H9 (cell line): ENCODE results near the gene ATG13. TPM values are rescaled to one million over a fixed set of nuclear protein-coding genes. Genes with fewer than 3 reads are reported as not detected.

ENCODE experiments used
- DNase-seq: peaks from one replicate; pipeline ENCODE4 v3.0.0-alpha.2; 2017
- H2AFZ ChIP-seq: one replicate; pipeline ENCODE4 v1.6.1; 2013; ENCODE audit warnings: mild to moderate bottlenecking, low read length, control low read depth, moderate library complexity
- H2AK5ac ChIP-seq: 2 replicates; pipeline ENCODE4 v1.6.1; 2013; ENCODE audit warnings: low read length, control low read depth, mixed read lengths; ENCODE audit not compliant: insufficient read length
- H2BK120ac ChIP-seq: one replicate; pipeline ENCODE4 v1.6.1; 2013; ENCODE audit warnings: low read depth, mild to moderate bottlenecking, low read length, control low read depth, inconsistent platforms; ENCODE audit not compliant: poor library complexity, severe bottlenecking
- H2BK12ac ChIP-seq: 2 replicates; pipeline ENCODE4 v1.6.1; 2013; ENCODE audit warnings: low read length, control low read depth, mixed read lengths, low read depth; ENCODE audit not compliant: insufficient read length
- H2BK15ac ChIP-seq: 2 replicates; pipeline ENCODE4 v1.6.1; 2013; ENCODE audit warnings: low read depth, low read length, control low read depth
- H2BK20ac ChIP-seq: one replicate; pipeline ENCODE4 v1.6.1; 2013; ENCODE audit warnings: low read depth, mild to moderate bottlenecking, low read length, control low read depth, inconsistent platforms; ENCODE audit not compliant: poor library complexity, severe bottlenecking
- H2BK5ac ChIP-seq: 2 replicates; pipeline ENCODE4 v1.6.1; 2013; ENCODE audit warnings: low read length, control low read depth, mixed read lengths; ENCODE audit not compliant: insufficient read length
- H3K14ac ChIP-seq: 2 replicates; pipeline ENCODE4 v1.6.1; 2013; ENCODE audit warnings: low read length, control low read depth; ENCODE audit not compliant: insufficient read depth
- H3K18ac ChIP-seq: 2 replicates; pipeline ENCODE4 v1.6.1; 2013; ENCODE audit warnings: low read depth, mild to moderate bottlenecking, mixed read lengths, low read length, control low read depth; ENCODE audit not compliant: insufficient read length
- H3K23ac ChIP-seq: 2 replicates; pipeline ENCODE4 v1.6.1; 2013; ENCODE audit warnings: low read length, control low read depth, mixed read lengths, low read depth; ENCODE audit not compliant: insufficient read length
- H3K23me2 ChIP-seq: 2 replicates; pipeline ENCODE4 v1.6.1; 2013; ENCODE audit warnings: low read depth, mild to moderate bottlenecking, mixed read lengths, low read length, control low read depth; ENCODE audit not compliant: insufficient read length, poor library complexity, severe bottlenecking
- H3K27ac ChIP-seq: 2 replicates; pipeline ENCODE4 v1.5.1; 2013; ENCODE audit warnings: low read length, control low read depth, mixed read lengths, low read depth; ENCODE audit not compliant: insufficient read length
- H3K27me3 ChIP-seq: 2 replicates; pipeline ENCODE4 v1.6.1; 2013; ENCODE audit warnings: low read length, control low read depth, inconsistent platforms; ENCODE audit not compliant: insufficient read depth
- H3K4ac ChIP-seq: 2 replicates; pipeline ENCODE4 v1.6.1; 2013; ENCODE audit warnings: low read depth, mild to moderate bottlenecking, control low read depth, inconsistent platforms, low read length, moderate library complexity
- H3K4me1 ChIP-seq: 2 replicates; pipeline ENCODE4 v1.6.1; 2013; ENCODE audit warnings: low read length, control low read depth, inconsistent platforms; ENCODE audit not compliant: insufficient read depth
- H3K4me2 ChIP-seq: 2 replicates; pipeline ENCODE4 v1.6.1; 2013; ENCODE audit warnings: low read length, control low read depth, mixed read lengths; ENCODE audit not compliant: insufficient read length, insufficient read depth
- H3K56ac ChIP-seq: 2 replicates; pipeline ENCODE4 v1.6.1; 2013; ENCODE audit warnings: low read depth, mild to moderate bottlenecking, mixed read lengths, low read length, control low read depth; ENCODE audit not compliant: insufficient read length
- H3K79me1 ChIP-seq: 2 replicates; pipeline ENCODE4 v1.6.1; 2013; ENCODE audit warnings: low read depth, mild to moderate bottlenecking, moderate library complexity, low read length, control low read depth, inconsistent platforms; ENCODE audit not compliant: insufficient read depth, poor library complexity, severe bottlenecking
- H3K79me2 ChIP-seq: 2 replicates; pipeline ENCODE4 v1.6.1; 2013; ENCODE audit warnings: low read length, control low read depth, inconsistent platforms; ENCODE audit not compliant: insufficient read depth
- H3K9ac ChIP-seq: 2 replicates; pipeline ENCODE4 v1.6.1; 2013; ENCODE audit warnings: low read length, control low read depth, mixed read lengths; ENCODE audit not compliant: insufficient read length; ENCODE audit errors: extremely low read depth
- H3K9me3 ChIP-seq: one replicate; pipeline ENCODE4 v1.6.1; 2013; ENCODE audit warnings: low read depth, low read length, inconsistent platforms; ENCODE audit not compliant: control insufficient read depth
- H3T11ph ChIP-seq: one replicate; pipeline ENCODE4 v1.6.1; 2013; ENCODE audit warnings: mild to moderate bottlenecking, low read length, control low read depth, inconsistent platforms
- H4K20me1 ChIP-seq: one replicate; pipeline ENCODE4 v1.6.1; 2013; ENCODE audit not compliant: control insufficient read depth, insufficient read length, insufficient read depth
- H4K5ac ChIP-seq: 2 replicates; pipeline ENCODE4 v1.6.1; 2013; ENCODE audit warnings: low read depth, mild to moderate bottlenecking, mixed read lengths, low read length, control low read depth; ENCODE audit not compliant: insufficient read length
- H4K8ac ChIP-seq: replicated peaks from 2 replicates; pipeline ENCODE4 v1.6.1; 2013; ENCODE audit warnings: low read length, control low read depth, mixed read lengths, low read depth; ENCODE audit not compliant: insufficient read length
- H4K91ac ChIP-seq: 2 replicates; pipeline ENCODE4 v1.6.1; 2013; ENCODE audit warnings: low read depth, mild to moderate bottlenecking, moderate library complexity, mixed read lengths, low read length, control low read depth; ENCODE audit not compliant: insufficient read length
- H3K27ac Mint-ChIP-seq, 3 experiments: 2 replicates in 2 of 3; 3 replicates in 1 of 3; pipeline ENCODE4 v1.8.0; 2020 to 2021; ENCODE audit warnings: mixed read lengths in 3 of 3, mild to moderate bottlenecking in 1 of 3, moderate library complexity in 1 of 3
- H3K27me3 Mint-ChIP-seq: 2 replicates; pipeline ENCODE4 v1.8.0; 2021; ENCODE audit warnings: low read depth, mild to moderate bottlenecking, moderate library complexity, mixed read lengths
- H3K36me3 Mint-ChIP-seq, 3 experiments: 2 replicates in 2 of 3; 3 replicates in 1 of 3; pipeline ENCODE4 v1.8.0; 2020 to 2021; ENCODE audit warnings: low read depth in 3 of 3, mixed read lengths in 3 of 3; ENCODE audit not compliant: insufficient read depth in 1 of 3
- H3K4me1 Mint-ChIP-seq, 2 experiments: 2 replicates each; pipeline ENCODE4 v1.8.0; 2020; ENCODE audit warnings: mixed read lengths in 2 of 2
- H3K4me3 Mint-ChIP-seq, 2 experiments: 2 replicates in 1 of 2; 3 replicates in 1 of 2; pipeline ENCODE4 v1.8.0; 2020 to 2021; ENCODE audit warnings: mild to moderate bottlenecking in 2 of 2, mixed read lengths in 2 of 2, moderate library complexity in 1 of 2
- H3K9me3 Mint-ChIP-seq, 2 experiments: 2 replicates in 1 of 2; 3 replicates in 1 of 2; pipeline ENCODE4 v1.8.0; 2020; ENCODE audit warnings: mild to moderate bottlenecking in 2 of 2, mixed read lengths in 2 of 2, moderate library complexity in 1 of 2
- WGBS: extraction: QIAGEN DNeasy Blood & Tissue Kit; methylation state at CpG from one replicate; pipeline ENCODE4 v1.1.7; 2013; ENCODE audit warnings: missing lambda C conversion rate, low lambda C conversion rate, mixed read lengths; ENCODE audit not compliant: insufficient read length; ENCODE audit errors: extremely low coverage; 5-methylcytosine and 5-hydroxymethylcytosine counted together
- total RNA-seq: library from RNA; stranded (reverse); gene quantifications from 2 replicates; pipeline ENCODE4 v1.2.1, GENCODE V29; 2021
- TF ChIP-seq, protein P1 (sequence below): fragments of 200-600 bp; sonication (generic); conservative IDR thresholded peaks from 3 replicates; pipeline ENCODE4 v1.8.0; 2021; ENCODE audit warnings: antibody characterized with exemption, mild to moderate bottlenecking

ATG13 gene
- total RNA-seq, 1 experiment from 2014 or later: 79.1 TPM

DNA sequence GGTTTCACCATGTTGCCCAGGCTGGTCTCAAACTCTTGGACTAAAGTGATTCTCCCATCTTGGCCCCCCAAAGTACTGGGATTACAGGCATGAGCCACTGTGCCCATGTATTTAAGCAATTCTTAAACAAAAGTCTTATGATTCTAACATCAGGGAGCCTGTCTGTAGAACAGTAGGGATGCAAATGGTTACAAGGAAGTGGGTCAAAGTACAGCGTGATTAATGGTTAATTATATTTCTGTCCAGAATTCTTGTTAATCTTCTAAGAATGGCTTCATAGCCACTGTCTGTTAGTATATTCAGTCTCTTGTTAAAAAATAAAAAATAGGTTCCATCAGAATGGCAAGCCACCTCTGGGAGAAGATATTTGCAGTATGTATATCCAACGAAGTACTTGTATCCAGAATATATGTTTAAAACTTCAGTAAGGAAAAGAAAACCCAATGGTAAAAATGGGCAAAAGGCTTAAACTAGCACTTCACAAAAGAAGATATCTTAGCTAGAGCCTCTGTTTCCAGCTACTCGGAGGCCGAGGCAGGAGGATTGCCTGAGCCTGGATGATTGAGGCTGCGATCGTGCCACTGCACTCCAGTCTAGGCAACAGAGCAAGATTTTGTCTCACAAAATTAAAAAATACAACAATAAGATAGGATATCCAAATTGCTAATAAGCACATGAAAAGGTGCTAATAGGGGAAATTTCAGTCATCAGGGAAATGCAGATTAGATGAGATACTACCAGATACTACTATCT, 22.9 kb downstream of the ATG13 start:
- no peak overlapping the region for H3K4me3 Mint-ChIP-seq
- H4K8ac ChIP-seq: no peak overlapping the region
- no peak overlapping the region for H3K4me2 ChIP-seq
- H3T11ph ChIP-seq: no peak overlapping the region
- H3K79me2 ChIP-seq: no peaks in the 10 kb centered on the region
- no peaks in the 10 kb centered on the region for H3K9me3 ChIP-seq
- no peak overlapping the region for H2BK15ac ChIP-seq
- H3K23me2 ChIP-seq: no peaks in the 10 kb centered on the region
- H3K4me1 Mint-ChIP-seq: no peaks in the 10 kb centered on the region
- no peak overlapping the region for H3K27ac ChIP-seq
- H2BK120ac ChIP-seq: no peak overlapping the region
- TF ChIP-seq, protein P1, sequence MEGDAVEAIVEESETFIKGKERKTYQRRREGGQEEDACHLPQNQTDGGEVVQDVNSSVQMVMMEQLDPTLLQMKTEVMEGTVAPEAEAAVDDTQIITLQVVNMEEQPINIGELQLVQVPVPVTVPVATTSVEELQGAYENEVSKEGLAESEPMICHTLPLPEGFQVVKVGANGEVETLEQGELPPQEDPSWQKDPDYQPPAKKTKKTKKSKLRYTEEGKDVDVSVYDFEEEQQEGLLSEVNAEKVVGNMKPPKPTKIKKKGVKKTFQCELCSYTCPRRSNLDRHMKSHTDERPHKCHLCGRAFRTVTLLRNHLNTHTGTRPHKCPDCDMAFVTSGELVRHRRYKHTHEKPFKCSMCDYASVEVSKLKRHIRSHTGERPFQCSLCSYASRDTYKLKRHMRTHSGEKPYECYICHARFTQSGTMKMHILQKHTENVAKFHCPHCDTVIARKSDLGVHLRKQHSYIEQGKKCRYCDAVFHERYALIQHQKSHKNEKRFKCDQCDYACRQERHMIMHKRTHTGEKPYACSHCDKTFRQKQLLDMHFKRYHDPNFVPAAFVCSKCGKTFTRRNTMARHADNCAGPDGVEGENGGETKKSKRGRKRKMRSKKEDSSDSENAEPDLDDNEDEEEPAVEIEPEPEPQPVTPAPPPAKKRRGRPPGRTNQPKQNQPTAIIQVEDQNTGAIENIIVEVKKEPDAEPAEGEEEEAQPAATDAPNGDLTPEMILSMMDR: no peak
- no peak overlapping the region for H3K4ac ChIP-seq
- no peak overlapping the region for H2BK12ac ChIP-seq
- no CpG with 5 or more reads among the region's 6 CpGs for WGBS
- no peak overlapping the region for H4K91ac ChIP-seq
- no peak overlapping the region for H2AK5ac ChIP-seq
- DNase-seq: no peak
- no peak overlapping the region for H2BK20ac ChIP-seq
- H3K4me1 ChIP-seq: no peaks in the 10 kb centered on the region
- H3K9ac ChIP-seq: no peak overlapping the region
- peaks cover 11 to 37% (median 27%) of the 10 kb centered on the region in 3 experiments for H3K36me3 Mint-ChIP-seq
- no peak overlapping the region for H3K14ac ChIP-seq
- H3K9me3 Mint-ChIP-seq: no peaks in the 10 kb centered on the region
- H2BK5ac ChIP-seq: no peak overlapping the region
- H3K27me3 Mint-ChIP-seq: no peaks in the 10 kb centered on the region
- H3K27ac Mint-ChIP-seq: no peak overlapping the region
- H3K23ac ChIP-seq: no peak overlapping the region
- H3K79me1 ChIP-seq: no peaks in the 10 kb centered on the region
- H3K18ac ChIP-seq: no peak overlapping the region
- no peak overlapping the region for H3K56ac ChIP-seq
- no peak overlapping the region for H4K5ac ChIP-seq
- no peaks in the 10 kb centered on the region for H4K20me1 ChIP-seq
- no peak overlapping the region for H2AFZ ChIP-seq
- H3K27me3 ChIP-seq: no peaks in the 10 kb centered on the region
